ENCODE data around the gene FOXN1. TPM values are rescaled to one million over a fixed set of nuclear protein-coding genes. Genes with fewer than 3 reads are reported as not detected.

Gene FOXN1
- total and polyA plus RNA-seq, 5 donors, result not detected

GRCh38 chr17:28577466-28577824, 71.3 kb downstream of the FOXN1 start:
- Histone ChIP-seq H3K27me3 (ENCODE audit: control insufficient read depth, insufficient read depth) (no peaks in the 10 kb centered on the region), H3K9me3 (ENCODE audit: control insufficient read depth, low read length) (no peaks in the 10 kb centered on the region), H3K4me1 (ENCODE audit: control insufficient read depth, insufficient read depth, low read length) (no peaks in the 10 kb centered on the region), H3K4me3 (ENCODE audit: low read length) (no peak overlapping the region), H3K27ac (ENCODE audit: low read length) (no peak overlapping the region)
- 96% methylated on average over 3 of the region's 3 CpGs for WGBS
- ATAC-seq, result no peak
- DNase-seq, result no peak
- intact Hi-C loops (cut with DNase I), result no loop called here

DNA sequence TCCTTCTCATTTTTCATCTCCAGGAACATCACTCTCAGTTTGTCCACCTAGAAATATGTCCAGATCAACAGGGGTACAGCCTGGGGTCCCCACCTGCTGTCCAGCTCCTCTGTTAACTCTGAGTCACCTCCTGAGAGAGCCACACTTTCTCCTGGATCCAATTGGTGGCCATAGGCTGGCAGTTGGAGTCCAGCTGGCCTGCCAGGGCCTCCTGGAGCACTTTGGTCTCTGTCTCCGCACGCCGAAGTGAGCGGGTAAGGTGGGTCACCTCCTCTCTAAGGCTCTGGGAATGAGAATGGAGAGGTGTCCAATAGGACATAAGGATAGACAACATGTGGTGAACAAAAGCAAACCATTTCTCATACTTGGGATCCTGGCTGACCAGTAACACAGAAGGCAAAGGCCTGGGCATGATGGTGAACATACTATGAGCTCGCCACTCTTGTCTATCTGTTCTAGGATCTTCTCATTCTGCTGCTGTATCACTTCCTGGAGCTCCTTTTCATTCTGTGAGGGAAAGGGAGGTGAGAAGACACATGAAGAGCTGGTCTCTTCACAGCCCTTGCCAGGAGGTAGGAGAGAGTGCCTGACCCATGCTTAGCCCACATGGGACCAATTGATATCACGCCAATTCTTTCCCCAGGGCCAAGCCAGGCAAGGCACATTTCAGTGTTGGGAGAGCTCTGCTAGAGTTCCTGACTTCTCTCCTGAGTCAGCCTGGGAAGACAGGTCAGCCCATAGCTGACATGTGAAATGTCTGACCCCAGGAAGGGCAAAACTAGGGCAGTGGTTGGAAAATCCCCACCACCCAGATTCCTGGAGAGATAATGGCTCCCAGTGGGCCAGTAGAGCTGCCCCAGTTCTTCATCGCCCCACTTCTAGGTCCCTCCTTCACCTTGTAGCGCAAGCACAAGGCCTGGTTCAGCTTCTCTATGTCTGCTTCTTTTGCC, 72.4 kb downstream of the FOXN1 start:
- no peaks in the 10 kb centered on the region for H3K27me3 ChIP-seq (ENCODE audit: control insufficient read depth, insufficient read depth)
- H3K4me1 ChIP-seq (ENCODE audit: control insufficient read depth, insufficient read depth, low read length), result no peaks in the 10 kb centered on the region
- no peak overlapping the region for H3K4me3 ChIP-seq (ENCODE audit: low read length)
- DNase-seq (no peak), ATAC-seq (no peak)
- whole genome bisulfite sequencing, result 97% methylated on average over 8 of the region's 8 CpGs
- intact Hi-C loops (cut with DNase I), result no loop called here
- H3K27ac ChIP-seq (ENCODE audit: low read length), result no peak overlapping the region
- H3K9me3 ChIP-seq (ENCODE audit: control insufficient read depth, low read length), result no peaks in the 10 kb centered on the region

DNA sequence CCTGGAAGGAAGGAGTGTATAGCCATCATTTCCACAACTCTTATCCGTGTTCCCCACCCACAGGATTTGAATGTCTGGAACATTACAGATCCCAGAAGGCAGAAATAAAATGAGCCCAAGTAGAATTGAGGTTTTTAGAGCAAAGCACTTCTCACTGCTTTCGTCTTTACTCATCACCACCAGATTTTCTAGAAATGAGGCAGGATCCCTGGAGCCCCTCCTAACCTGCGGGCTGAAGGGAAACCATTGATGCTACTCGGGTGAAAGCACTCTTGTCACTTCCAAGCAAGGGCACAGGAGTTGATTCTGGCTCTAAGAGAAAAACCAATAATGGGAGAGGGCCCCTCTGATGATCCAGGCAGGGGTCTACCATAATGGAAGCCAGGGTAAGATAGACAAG, 73.4 kb downstream of the FOXN1 start:
- 89% methylated on average over 4 of the region's 4 CpGs for WGBS
- ATAC-seq, result no peak

GRCh38 chr17:28580959-28581358, 74.8 kb downstream of the FOXN1 start:
- intact Hi-C loops (cut with DNase I), result no loop called here
- 100% methylated on average over 3 of the region's 3 CpGs for WGBS
- Histone ChIP-seq H3K27ac (ENCODE audit: low read length) (no peak overlapping the region), H3K27me3 (ENCODE audit: control insufficient read depth, insufficient read depth) (no peaks in the 10 kb centered on the region), H3K9me3 (ENCODE audit: control insufficient read depth, low read length) (no peaks in the 10 kb centered on the region), H3K4me1 (ENCODE audit: control insufficient read depth, insufficient read depth, low read length) (no peaks in the 10 kb centered on the region), H3K4me3 (ENCODE audit: low read length) (no peak overlapping the region)
- DNase-seq, result no peak
- no peak for ATAC-seq

More for the DNA sequence above, 73.4 kb downstream of the FOXN1 start:
- no peak for DNase-seq
- Histone ChIP-seq H3K27me3 (ENCODE audit: control insufficient read depth, insufficient read depth) (no peaks in the 10 kb centered on the region), H3K27ac (ENCODE audit: low read length) (no peak overlapping the region), H3K4me3 (ENCODE audit: low read length) (no peak overlapping the region), H3K4me1 (ENCODE audit: control insufficient read depth, insufficient read depth, low read length) (no peaks in the 10 kb centered on the region), H3K9me3 (ENCODE audit: control insufficient read depth, low read length) (no peaks in the 10 kb centered on the region)
- intact Hi-C loops (cut with DNase I), result no loop called here

DNA sequence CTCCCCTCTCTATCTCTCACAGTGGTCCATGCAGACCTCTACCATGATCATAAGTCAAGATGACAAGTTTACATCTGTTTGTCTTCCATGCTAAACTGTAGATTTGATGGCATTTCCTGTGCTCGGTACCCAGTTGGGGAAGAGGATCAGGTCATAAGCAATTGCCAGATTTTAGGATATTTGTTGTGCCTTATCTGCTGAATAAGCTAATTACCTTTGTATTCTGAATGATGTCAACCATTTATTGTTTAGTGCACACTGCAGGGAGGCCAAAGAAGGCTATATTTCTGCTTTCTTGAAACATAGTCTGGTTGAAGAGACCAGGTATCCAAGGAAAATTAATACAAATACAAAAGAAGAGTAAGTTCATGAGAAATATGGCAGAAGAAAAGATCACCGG, 76.4 kb downstream of the FOXN1 start:
- Histone ChIP-seq H3K9me3 (ENCODE audit: control insufficient read depth, low read length) (no peaks in the 10 kb centered on the region), H3K27ac (ENCODE audit: low read length) (no peak overlapping the region), H3K4me3 (ENCODE audit: low read length) (no peak overlapping the region), H3K4me1 (ENCODE audit: control insufficient read depth, insufficient read depth, low read length) (no peaks in the 10 kb centered on the region), H3K27me3 (ENCODE audit: control insufficient read depth, insufficient read depth) (no peaks in the 10 kb centered on the region)
- ATAC-seq (no peak), DNase-seq (no peak)
- WGBS, result 95% methylated on average over 2 of the region's 2 CpGs
- intact Hi-C loops (cut with DNase I), result no loop called here

DNA sequence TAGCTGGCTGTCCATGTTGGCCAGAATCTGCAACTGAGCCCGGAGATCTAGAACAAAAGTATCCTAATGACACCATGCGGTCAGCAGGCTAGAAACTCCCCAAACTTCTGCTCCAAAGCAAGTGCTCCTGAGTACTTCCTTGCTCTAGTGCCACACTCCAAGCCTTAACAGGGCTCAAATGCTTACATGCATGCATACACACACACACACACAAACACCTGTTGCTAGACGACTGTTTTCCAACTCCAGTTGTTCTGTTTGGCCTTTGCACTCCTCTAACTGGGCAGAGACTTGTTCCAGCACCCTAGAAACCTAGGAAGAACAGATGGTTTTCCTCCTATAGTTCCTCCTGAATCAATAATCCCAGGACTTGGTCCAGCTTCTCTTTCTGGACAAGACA, 78.3 kb downstream of the FOXN1 start:
- 94% methylated on average over 3 of the region's 3 CpGs for WGBS

DNA sequence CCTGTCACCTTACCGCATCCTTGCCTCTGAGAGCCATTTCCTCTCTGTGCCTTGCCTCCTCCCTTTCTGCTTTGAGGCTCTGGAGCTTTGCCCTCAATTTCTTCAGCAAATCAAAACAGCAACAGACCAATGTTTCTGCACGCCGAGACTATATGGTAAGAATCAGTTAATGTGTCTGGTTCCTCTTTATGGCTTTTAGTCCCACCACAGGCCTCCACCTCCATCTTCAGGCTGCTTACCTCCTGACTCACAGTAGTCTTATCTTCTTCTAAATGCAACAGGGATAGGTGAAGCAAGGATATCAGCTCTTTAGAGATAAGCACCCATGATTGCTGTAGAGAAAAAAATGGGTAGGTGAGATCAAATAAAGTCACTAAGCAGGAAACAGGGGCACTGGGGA, 79.7 kb downstream of the FOXN1 start:
- no peaks in the 10 kb centered on the region for H3K9me3 ChIP-seq (ENCODE audit: control insufficient read depth, low read length)
- H3K4me3 ChIP-seq (ENCODE audit: low read length), result no peak overlapping the region
- intact Hi-C loops (cut with DNase I), result no loop called here
- H3K4me1 ChIP-seq (ENCODE audit: control insufficient read depth, insufficient read depth, low read length), result no peaks in the 10 kb centered on the region
- H3K27ac ChIP-seq (ENCODE audit: low read length), result no peak overlapping the region
- H3K27me3 ChIP-seq (ENCODE audit: control insufficient read depth, insufficient read depth), result no peaks in the 10 kb centered on the region
- WGBS, result 76% methylated on average over 3 of the region's 3 CpGs
- no peak for ATAC-seq
- DNase-seq, result no peak

More for the DNA sequence above, 78.3 kb downstream of the FOXN1 start:
- H3K4me1 ChIP-seq (ENCODE audit: control insufficient read depth, insufficient read depth, low read length), result no peaks in the 10 kb centered on the region
- no peaks in the 10 kb centered on the region for H3K27me3 ChIP-seq (ENCODE audit: control insufficient read depth, insufficient read depth)
- ATAC-seq (no peak), DNase-seq (no peak)
- H3K27ac ChIP-seq (ENCODE audit: low read length), result no peak overlapping the region
- intact Hi-C loops (cut with DNase I), result no loop called here
- H3K9me3 ChIP-seq (ENCODE audit: control insufficient read depth, low read length), result no peaks in the 10 kb centered on the region
- no peak overlapping the region for H3K4me3 ChIP-seq (ENCODE audit: low read length)

Other genes starting within 250 kb of the FOXN1 start
- gene TMEM97, start 187.1 kb upstream of the FOXN1 start, total RNA-seq, result 1 to 10 TPM; 5.5 to 6.7 (median 6.0) TPM
- gene TMEM97, start 187.1 kb upstream of the FOXN1 start, polyA plus RNA-seq, result 3.9 TPM
- gene IFT20, start 170.9 kb upstream of the FOXN1 start, total RNA-seq, result 10 to 100 TPM; 20.6 to 22.8 (median 21.3) TPM
- 27.0 TPM for gene IFT20, start 170.9 kb upstream of the FOXN1 start, polyA plus RNA-seq
- 10 to 100 TPM; 33.3 to 72.3 (median 34.7) TPM for gene TNFAIP1, start 170.6 kb upstream of the FOXN1 start, total RNA-seq
- 20.1 TPM for gene TNFAIP1, start 170.6 kb upstream of the FOXN1 start, polyA plus RNA-seq
- 10 to 100 TPM; 97.1 to 99.8 (median 98.6) TPM for gene POLDIP2, start 148.8 kb upstream of the FOXN1 start, total RNA-seq
- gene POLDIP2, start 148.8 kb upstream of the FOXN1 start, polyA plus RNA-seq, result 95.6 TPM
- not detected for gene SEBOX, start 141.1 kb upstream of the FOXN1 start, total RNA-seq
- not detected for gene SEBOX, start 141.1 kb upstream of the FOXN1 start, polyA plus RNA-seq
- gene VTN, start 136.0 kb upstream of the FOXN1 start, total RNA-seq, result 10 to 100 TPM in 1 of 4 donors, 1 to 10 TPM in 3; 3.8 to 10.5 (median 4.1) TPM
- gene VTN, start 136.0 kb upstream of the FOXN1 start, polyA plus RNA-seq, result 3.8 TPM
- gene SARM1, start 134.7 kb upstream of the FOXN1 start, total RNA-seq, result 1 to 10 TPM; 5.8 to 8.9 (median 7.1) TPM
- 4.0 TPM for gene SARM1, start 134.7 kb upstream of the FOXN1 start, polyA plus RNA-seq
- 1 to 10 TPM; 5.3 to 9.2 (median 7.6) TPM for gene SLC46A1, start 100.1 kb upstream of the FOXN1 start, total RNA-seq
- gene SLC46A1, start 100.1 kb upstream of the FOXN1 start, polyA plus RNA-seq, result 3.0 TPM
- not detected for gene SLC13A2, start 32.7 kb upstream of the FOXN1 start, total RNA-seq
- gene SLC13A2, start 32.7 kb upstream of the FOXN1 start, polyA plus RNA-seq, result not detected
- gene UNC119, start 46.3 kb downstream of the FOXN1 start, total RNA-seq, result 10 to 100 TPM; 14.0 to 28.8 (median 21.0) TPM
- gene UNC119, start 46.3 kb downstream of the FOXN1 start, polyA plus RNA-seq, result 22.8 TPM
- 10 to 100 TPM; 36.4 to 41.8 (median 40.7) TPM for gene PIGS, start 65.2 kb downstream of the FOXN1 start, total RNA-seq
- gene PIGS, start 65.2 kb downstream of the FOXN1 start, polyA plus RNA-seq, result 16.6 TPM
- gene ALDOC, start 70.5 kb downstream of the FOXN1 start, total RNA-seq, result 100 to 1,000 TPM; 191 to 390 (median 276) TPM
- gene ALDOC, start 70.5 kb downstream of the FOXN1 start, polyA plus RNA-seq, result 283 TPM
- gene SPAG5, start 92.7 kb downstream of the FOXN1 start, total RNA-seq, result 1 to 10 TPM in 3 of 4 donors, under 1 TPM in 1; 0.81 to 2.7 (median 2.1) TPM
- 1.2 TPM for gene SPAG5, start 92.7 kb downstream of the FOXN1 start, polyA plus RNA-seq
- gene RSKR, start 107.8 kb downstream of the FOXN1 start, total RNA-seq, result 1 to 10 TPM; 2.9 to 4.7 (median 4.3) TPM
- gene RSKR, start 107.8 kb downstream of the FOXN1 start, polyA plus RNA-seq, result 2.9 TPM
- gene BLTP2, start 138.8 kb downstream of the FOXN1 start, total RNA-seq, result 10 to 100 TPM; 70.6 to 87.3 (median 81.7) TPM
- 21.0 TPM for gene BLTP2, start 138.8 kb downstream of the FOXN1 start, polyA plus RNA-seq
- 10 to 100 TPM; 29.9 to 36.6 (median 30.4) TPM for gene SDF2, start 155.6 kb downstream of the FOXN1 start, total RNA-seq
- 38.8 TPM for gene SDF2, start 155.6 kb downstream of the FOXN1 start, polyA plus RNA-seq
- gene SUPT6H, start 155.9 kb downstream of the FOXN1 start, total RNA-seq, result 10 to 100 TPM; 43.6 to 49.0 (median 46.9) TPM
- gene SUPT6H, start 155.9 kb downstream of the FOXN1 start, polyA plus RNA-seq, result 32.7 TPM
- 1 to 10 TPM; 1.3 to 3.3 (median 2.5) TPM for gene PROCA1, start 205.5 kb downstream of the FOXN1 start, total RNA-seq
- gene PROCA1, start 205.5 kb downstream of the FOXN1 start, polyA plus RNA-seq, result 2.2 TPM
- gene RAB34, start 211.5 kb downstream of the FOXN1 start, total RNA-seq, result 10 to 100 TPM; 56.9 to 62.2 (median 59.8) TPM
- gene RAB34, start 211.5 kb downstream of the FOXN1 start, polyA plus RNA-seq, result 57.6 TPM
- gene RPL23A, start 213.6 kb downstream of the FOXN1 start, total RNA-seq, result 1,000 to 10,000 TPM in 1 of 4 donors, 100 to 1,000 TPM in 3; 939 to 1,151 (median 992) TPM
- gene RPL23A, start 213.6 kb downstream of the FOXN1 start, polyA plus RNA-seq, result 817 TPM
- gene TLCD1, start 219.9 kb downstream of the FOXN1 start, total RNA-seq, result 1 to 10 TPM; 1.7 to 3.8 (median 2.5) TPM
- gene TLCD1, start 219.9 kb downstream of the FOXN1 start, polyA plus RNA-seq, result 1.5 TPM
- gene NEK8, start 222.4 kb downstream of the FOXN1 start, total RNA-seq, result 1 to 10 TPM; 1.0 to 1.6 (median 1.2) TPM
- gene NEK8, start 222.4 kb downstream of the FOXN1 start, polyA plus RNA-seq, result 0.81 TPM
- 1 to 10 TPM; 2.9 to 8.9 (median 4.8) TPM for gene TRAF4, start 237.7 kb downstream of the FOXN1 start, total RNA-seq
- gene TRAF4, start 237.7 kb downstream of the FOXN1 start, polyA plus RNA-seq, result 4.5 TPM